ENCODE measurements around the gene CACNB3. TPM values are rescaled to one million over a fixed set of nuclear protein-coding genes. Genes with fewer than 3 reads are reported as not detected.

The CACNB3 gene
- polyA plus RNA-seq, 1 donor from 2014 or later: 123 TPM

- Histone ChIP-seq H2AFZ (ENCODE audit: low read depth, low read length) (no peak overlapping the region), H3K9ac (ENCODE audit: low read length) (no peak overlapping the region), H3K27me3 (ENCODE audit: insufficient read depth, low read depth, low read length) (no peaks in the 10 kb centered on the region), H3F3A (ENCODE audit: insufficient read depth, low read length, poor library complexity, severe bottlenecking) (no peaks in the 10 kb centered on the region), H3K36me3 (ENCODE audit: insufficient read depth, low read length) (no peaks in the 10 kb centered on the region), H3K9me3 (ENCODE audit: low read length) (no peaks in the 10 kb centered on the region), H3K9me2 (ENCODE audit: insufficient read depth, low read length) (no peaks in the 10 kb centered on the region), H3K4me3 (ENCODE audit: low read length) (no peak overlapping the region), H3K27ac (ENCODE audit: low read length) (no peak overlapping the region), H3K4me2 (ENCODE audit: low read length) (no peak overlapping the region), H4K20me1 (ENCODE audit: insufficient read depth) (peaks cover 3% of the 10 kb centered on the region), H3K79me2 (replicated peaks; ENCODE audit: insufficient read depth, low read length) (peaks cover 11% of the 10 kb centered on the region)
- TF ChIP-seq POLR2AphosphoS5 (IDR thresholded peaks at IDR 0.05) (no peak), TAF1 (IDR thresholded peaks at IDR 0.05; ENCODE audit: low read depth) (no peak), MXI1 (conservative IDR thresholded peaks at IDR 0.05; ENCODE audit: poor library complexity, severe bottlenecking) (no peak), RAD21 (conservative IDR thresholded peaks at IDR 0.05) (no peak), SMC3 (conservative IDR thresholded peaks at IDR 0.05; ENCODE audit: poor library complexity) (no peak), REST (IDR thresholded peaks at IDR 0.05; ENCODE audit: borderline replicate concordance) (no peak), EP300 (conservative IDR thresholded peaks at IDR 0.05; ENCODE audit: poor library complexity, severe bottlenecking) (no peak), EZH2 (IDR thresholded peaks at IDR 0.05; ENCODE audit: borderline replicate concordance, insufficient read depth, low read length, poor library complexity, severe bottlenecking) (no peak), CTCF (IDR thresholded peaks at IDR 0.05; ENCODE audit: poor library complexity, severe bottlenecking) (no peak)
Observed at GRCh38 chr12:48824905-48825304, 6.6 kb downstream of the CACNB3 start.

- Histone ChIP-seq H3K4me3 (ENCODE audit: low read length) (no peak overlapping the region), H3K79me2 (replicated peaks; ENCODE audit: insufficient read depth, low read length) (peaks cover 4% of the 10 kb centered on the region), H3K9me3 (ENCODE audit: low read length) (no peaks in the 10 kb centered on the region), H3K9ac (ENCODE audit: low read length) (no peak overlapping the region), H2AFZ (ENCODE audit: low read depth, low read length) (no peak overlapping the region), H3K27ac (ENCODE audit: low read length) (no peak overlapping the region), H3K27me3 (ENCODE audit: insufficient read depth, low read depth, low read length) (no peaks in the 10 kb centered on the region), H3K9me2 (ENCODE audit: insufficient read depth, low read length) (no peaks in the 10 kb centered on the region), H3K4me2 (ENCODE audit: low read length) (no peak overlapping the region), H4K20me1 (ENCODE audit: insufficient read depth) (peaks cover 3% of the 10 kb centered on the region), H3K36me3 (ENCODE audit: insufficient read depth, low read length) (peaks cover 2% of the 10 kb centered on the region), H3F3A (ENCODE audit: insufficient read depth, low read length, poor library complexity, severe bottlenecking) (no peaks in the 10 kb centered on the region)
- TF ChIP-seq REST (IDR thresholded peaks at IDR 0.05; ENCODE audit: borderline replicate concordance) (no peak), EP300 (conservative IDR thresholded peaks at IDR 0.05; ENCODE audit: poor library complexity, severe bottlenecking) (no peak), TAF1 (IDR thresholded peaks at IDR 0.05; ENCODE audit: low read depth) (no peak), RAD21 (conservative IDR thresholded peaks at IDR 0.05) (no peak), POLR2AphosphoS5 (IDR thresholded peaks at IDR 0.05) (no peak), CTCF (IDR thresholded peaks at IDR 0.05; ENCODE audit: poor library complexity, severe bottlenecking) (no peak), EZH2 (IDR thresholded peaks at IDR 0.05; ENCODE audit: borderline replicate concordance, insufficient read depth, low read length, poor library complexity, severe bottlenecking) (no peak), SMC3 (conservative IDR thresholded peaks at IDR 0.05; ENCODE audit: poor library complexity) (no peak), MXI1 (conservative IDR thresholded peaks at IDR 0.05; ENCODE audit: poor library complexity, severe bottlenecking) (no peak)
Observed at GRCh38 chr12:48826209-48826855, 8.0 kb downstream of the CACNB3 start.

Data from neural cell (in vitro differentiated cells).